Measurements from ENCODE around the gene NCOA3. TPM values are rescaled to one million over a fixed set of nuclear protein-coding genes. Genes with fewer than 3 reads are reported as not detected.

Gene NCOA3
- total RNA-seq, 1 donor from 2014 or later = 45.9 TPM

GRCh38 chr20:47568019-47568418, 66.3 kb downstream of the NCOA3 start:
- H3K4me1 Mint-ChIP-seq = peaks cover 24% of the 10 kb centered on the region
- peaks cover 14% of the 10 kb centered on the region for H3K9me3 Mint-ChIP-seq
- H3K27me3 Mint-ChIP-seq (ENCODE audit: low read depth) = no peaks in the 10 kb centered on the region
- no peak overlapping the region for H3K4me3 Mint-ChIP-seq
- H3K36me3 Mint-ChIP-seq = peaks cover 28% of the 10 kb centered on the region
- H3K27ac Mint-ChIP-seq = peak overlapping the region; percentile 82
- no peak for TF ChIP-seq CTCF (IDR thresholded peaks at IDR 0.05; ENCODE audit: unreplicated experiment)
- no peak for DNase-seq (ENCODE audit: low spot score in 2 of 2, unreplicated experiment in 2 of 2)

DNA sequence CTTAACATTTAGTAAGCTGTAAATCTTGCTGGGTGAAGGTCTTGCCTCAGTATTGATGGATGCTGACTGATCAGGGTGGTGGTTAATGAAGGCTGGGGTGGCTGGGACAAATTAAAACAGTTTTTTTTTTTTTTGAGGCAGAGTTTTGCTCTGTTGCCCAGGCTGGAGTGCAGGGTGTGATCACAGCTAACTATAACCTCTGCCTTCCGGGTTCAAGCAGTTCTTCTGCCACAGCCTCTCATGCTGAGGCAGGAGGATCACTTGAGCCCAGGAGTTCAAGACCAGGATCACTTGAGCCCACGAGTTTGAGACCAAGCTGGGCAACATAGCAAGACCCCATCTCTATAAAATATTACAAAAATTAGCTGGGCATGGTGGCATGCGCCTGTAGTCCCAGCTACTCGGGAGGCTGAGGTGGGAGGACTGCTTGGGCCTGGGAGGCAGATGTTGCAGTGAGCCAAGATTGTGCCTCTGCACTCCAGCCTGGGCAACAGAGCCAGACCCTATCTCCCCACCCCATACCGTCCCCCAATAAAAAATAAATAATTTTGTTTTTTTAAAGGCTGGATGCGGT, 67.2 kb downstream of the NCOA3 start:
- Mint-ChIP-seq H3K27me3 (ENCODE audit: low read depth) (no peaks in the 10 kb centered on the region), H3K27ac (peak overlapping the region; percentile 66), H3K9me3 (peaks cover 14% of the 10 kb centered on the region), H3K36me3 (peaks cover 28% of the 10 kb centered on the region), H3K4me3 (no peak overlapping the region), H3K4me1 (peaks cover 31% of the 10 kb centered on the region)
- no peak for TF ChIP-seq CTCF (IDR thresholded peaks at IDR 0.05; ENCODE audit: unreplicated experiment)
- no peak for DNase-seq (ENCODE audit: low spot score in 2 of 2, unreplicated experiment in 2 of 2)

- no peak for TF ChIP-seq CTCF (IDR thresholded peaks at IDR 0.05; ENCODE audit: unreplicated experiment)
- H3K27me3 Mint-ChIP-seq (ENCODE audit: low read depth) = no peaks in the 10 kb centered on the region
- peaks cover 37% of the 10 kb centered on the region for H3K4me1 Mint-ChIP-seq
- H3K36me3 Mint-ChIP-seq = peaks cover 28% of the 10 kb centered on the region
- DNase-seq (ENCODE audit: low spot score in 2 of 2, unreplicated experiment in 2 of 2) = no peak
- no peak overlapping the region for H3K27ac Mint-ChIP-seq
- H3K9me3 Mint-ChIP-seq = peaks cover 14% of the 10 kb centered on the region
- no peak overlapping the region for H3K4me3 Mint-ChIP-seq
These were observed 69.7 kb downstream of the NCOA3 start for GRCh38 chr20:47571426-47571825.

GRCh38 chr20:47572105-47572729, 70.5 kb downstream of the NCOA3 start:
- H3K4me1 Mint-ChIP-seq = peaks cover 45% of the 10 kb centered on the region
- no peak overlapping the region for H3K27ac Mint-ChIP-seq
- peaks cover 14% of the 10 kb centered on the region for H3K9me3 Mint-ChIP-seq
- H3K4me3 Mint-ChIP-seq = no peak overlapping the region
- no peaks in the 10 kb centered on the region for H3K27me3 Mint-ChIP-seq (ENCODE audit: low read depth)
- peaks cover 28% of the 10 kb centered on the region for H3K36me3 Mint-ChIP-seq
- DNase-seq (ENCODE audit: low spot score in 2 of 2, unreplicated experiment in 2 of 2) = no peak
- TF ChIP-seq CTCF (IDR thresholded peaks at IDR 0.05; ENCODE audit: unreplicated experiment) = no peak

GRCh38 chr20:47573559-47573958, 71.9 kb downstream of the NCOA3 start:
- Mint-ChIP-seq H3K9me3 (peaks cover 14% of the 10 kb centered on the region), H3K27me3 (ENCODE audit: low read depth) (no peaks in the 10 kb centered on the region), H3K36me3 (peaks cover 28% of the 10 kb centered on the region), H3K27ac (peak overlapping the region; percentile 93), H3K4me3 (no peak overlapping the region), H3K4me1 (peaks cover 49% of the 10 kb centered on the region)
- TF ChIP-seq CTCF (IDR thresholded peaks at IDR 0.05; ENCODE audit: unreplicated experiment) = no peak
- no peak for DNase-seq (ENCODE audit: low spot score in 2 of 2, unreplicated experiment in 2 of 2)
